H1 (cell line): ENCODE measurements around the gene RPL39L. TPM values are rescaled to one million over a fixed set of nuclear protein-coding genes. Genes with fewer than 3 reads are reported as not detected.

Experiments used
- CTCF ChIA-PET: fragments of 300-600 bp; sonication (Branson Sonifier 250); formaldehyde crosslinking; loops from one replicate; lab custom pipeline; 2021; ENCODE audit not compliant: partially characterized antibody; lab: Charles Lee
- POLR2A ChIA-PET: fragments of 300-600 bp; sonication (Branson Sonifier 250); formaldehyde crosslinking; loops from one replicate; lab custom pipeline; 2021; ENCODE audit warnings: inconsistent platforms; ENCODE audit not compliant: partially characterized antibody; lab: Charles Lee
- DNase-seq, 2 experiments: peaks; one replicate each; pipeline versions ENCODE4 v3.0.0 to v3.0.0-alpha.2; 2010 to 2022; ENCODE audit warnings: low spot score in 2 of 2, low read depth in 1 of 2, mixed read lengths in 1 of 2
- FAIRE-seq: peaks from 2 replicates; lab custom pipeline; 2011; peaks lifted over from hg19 to GRCh38; lab: Jason Lieb, UNC
- H2AFZ ChIP-seq: 2 replicates; pipeline ENCODE4 v1.8.1; 2012; ENCODE audit warnings: low read length, inconsistent platforms
- H2AK5ac ChIP-seq: 2 replicates; pipeline ENCODE4 v1.6.1; 2013; ENCODE audit warnings: low read depth, low read length
- H2BK120ac ChIP-seq: replicated peaks from 2 replicates; pipeline ENCODE3; 2013; ENCODE audit warnings: low read depth, low read length, inconsistent platforms
- H2BK12ac ChIP-seq: 2 replicates; pipeline ENCODE4 v1.6.1; 2013; ENCODE audit warnings: low read depth, low read length
- H2BK15ac ChIP-seq: 2 replicates; pipeline ENCODE4 v1.6.1; 2013; ENCODE audit warnings: low read length
- H2BK20ac ChIP-seq: 2 replicates; pipeline ENCODE4 v1.6.1; 2013; ENCODE audit warnings: low read length
- H2BK5ac ChIP-seq: 2 replicates; pipeline ENCODE4 v1.6.1; 2013; ENCODE audit warnings: low read depth, low read length
- H3K14ac ChIP-seq: 2 replicates; pipeline ENCODE4 v1.6.1; 2013; ENCODE audit warnings: inconsistent platforms; ENCODE audit not compliant: insufficient read length
- H3K18ac ChIP-seq: 2 replicates; pipeline ENCODE4 v1.6.1; 2013; ENCODE audit warnings: low read length; ENCODE audit errors: extremely low read depth
- H3K23ac ChIP-seq: 2 replicates; pipeline ENCODE4 v1.6.1; 2013; ENCODE audit warnings: inconsistent platforms; ENCODE audit not compliant: insufficient read length
- H3K23me2 ChIP-seq: 2 replicates; pipeline ENCODE4 v1.6.1; 2013; ENCODE audit warnings: low read depth, low read length
- H3K27ac ChIP-seq: 2 replicates; pipeline ENCODE4 v1.6.1; 2011; ENCODE audit warnings: low read depth, low read length, inconsistent platforms
- H3K27me3 ChIP-seq, 4 experiments: replicated peaks in 1 of 4; 1 replicate in 1 of 4; 2 replicates in 3 of 4; pipeline versions ENCODE4 v1.6.1 to v1.8.1; 2011 to 2013; ENCODE audit warnings: low read length in 3 of 4, mild to moderate bottlenecking in 3 of 4, inconsistent platforms in 2 of 4, mixed read lengths in 2 of 4, moderate library complexity in 1 of 4; ENCODE audit not compliant: control insufficient read depth in 3 of 4, insufficient read depth in 3 of 4; ENCODE audit errors: extremely low read depth in 1 of 4
- H3K36me3 ChIP-seq, 4 experiments: 2 replicates each; pipeline versions ENCODE4 v1.6.1 to v1.8.1; 2011 to 2013; ENCODE audit warnings: mild to moderate bottlenecking in 4 of 4, low read length in 3 of 4, moderate library complexity in 2 of 4, control low read depth in 1 of 4, inconsistent platforms in 1 of 4; ENCODE audit not compliant: insufficient read depth in 4 of 4, control insufficient read depth in 2 of 4
- H3K4ac ChIP-seq: replicated peaks from 2 replicates; pipeline ENCODE3; 2013; ENCODE audit warnings: low read length, low read depth, mixed read lengths, inconsistent platforms; ENCODE audit not compliant: insufficient read length
- H3K4me1 ChIP-seq, 4 experiments: replicated peaks in 1 of 4; 1 replicate in 1 of 4; 2 replicates in 3 of 4; pipeline versions ENCODE4 v1.6.1 to v1.8.1; 2011 to 2013; ENCODE audit warnings: low read length in 3 of 4, inconsistent platforms in 2 of 4, mixed read lengths in 1 of 4; ENCODE audit not compliant: insufficient read depth in 4 of 4, control insufficient read depth in 3 of 4
- H3K4me2 ChIP-seq, 2 experiments: 2 replicates each; pipeline versions ENCODE4 v1.6.1 to v1.8.1; 2011 to 2013; ENCODE audit warnings: low read depth in 2 of 2, low read length in 2 of 2, control low read depth in 1 of 2, inconsistent platforms in 1 of 2, mild to moderate bottlenecking in 1 of 2; ENCODE audit not compliant: insufficient read depth in 1 of 2
- H3K4me3 ChIP-seq, 4 experiments: fragments of 200-600, 300-600 bp in 1 of 4; sonication (generic), shearing (Covaris generic), sonication (Bioruptor Twin) in 1 of 4; 2 replicates each; pipeline versions ENCODE4 v1.5.1 to v1.8.1; 2011 to 2016; ENCODE audit warnings: low read length in 4 of 4, low read depth in 3 of 4, control low read depth in 2 of 4, inconsistent platforms in 2 of 4, mild to moderate bottlenecking in 2 of 4, mixed read lengths in 1 of 4, moderate library complexity in 1 of 4; ENCODE audit not compliant: insufficient read depth in 2 of 4; ENCODE audit errors: extremely low read depth in 1 of 4
- H3K56ac ChIP-seq: replicated peaks from 2 replicates; pipeline ENCODE3; 2013; ENCODE audit warnings: low read depth, mild to moderate bottlenecking, mixed read lengths, low read length, inconsistent platforms; ENCODE audit not compliant: insufficient read length
- H3K79me1 ChIP-seq: 2 replicates; pipeline ENCODE4 v1.6.1; 2013; ENCODE audit warnings: low read depth, low read length, control low read depth
- H3K79me2 ChIP-seq, 2 experiments: 2 replicates each; pipeline versions ENCODE4 v1.6.1 to v1.8.1; 2012 to 2013; ENCODE audit warnings: low read length in 2 of 2, mild to moderate bottlenecking in 2 of 2, inconsistent platforms in 1 of 2; ENCODE audit not compliant: insufficient read depth in 2 of 2, control insufficient read depth in 1 of 2
- H3K9ac ChIP-seq, 4 experiments: replicated peaks in 1 of 4; 1 replicate in 1 of 4; 2 replicates in 3 of 4; pipeline versions ENCODE4 v1.6.1 to v1.8.1; 2011 to 2013; ENCODE audit warnings: low read depth in 3 of 4, low read length in 3 of 4, control low read depth in 2 of 4, mild to moderate bottlenecking in 2 of 4, moderate library complexity in 2 of 4, inconsistent platforms in 1 of 4; ENCODE audit errors: extremely low read depth in 1 of 4
- H3K9me3 ChIP-seq, 2 experiments: 2 replicates each; pipeline versions ENCODE4 v1.6.1 to v1.8.1; 2012 to 2013; ENCODE audit warnings: mild to moderate bottlenecking in 2 of 2, moderate library complexity in 2 of 2, control low read depth in 1 of 2, inconsistent platforms in 1 of 2, low read depth in 1 of 2, low read length in 1 of 2, mixed read lengths in 1 of 2; ENCODE audit not compliant: insufficient read depth in 2 of 2
- H4K20me1 ChIP-seq, 2 experiments: replicated peaks in 1 of 2; 2 replicates each; pipeline versions ENCODE3 to v1.8.1; 2011 to 2013; ENCODE audit warnings: inconsistent platforms in 2 of 2, low read length in 2 of 2, mild to moderate bottlenecking in 1 of 2; ENCODE audit not compliant: insufficient read depth in 2 of 2, control insufficient read depth in 1 of 2
- H4K5ac ChIP-seq: 2 replicates; pipeline ENCODE4 v1.6.1; 2013; ENCODE audit warnings: low read length, low read depth, mixed read lengths, inconsistent platforms; ENCODE audit not compliant: insufficient read length
- H4K8ac ChIP-seq: 2 replicates; pipeline ENCODE4 v1.8.0; 2013; ENCODE audit warnings: mild to moderate bottlenecking, moderate library complexity, low read length, inconsistent platforms; ENCODE audit not compliant: insufficient read depth; ENCODE audit errors: extremely low read depth
- H4K91ac ChIP-seq: replicated peaks from 2 replicates; pipeline ENCODE3; 2013; ENCODE audit warnings: low read length, mixed read lengths, inconsistent platforms; ENCODE audit not compliant: insufficient read length
- ATF3 ChIP-seq: IDR thresholded peaks from 2 replicates; pipeline ENCODE4 v1.6.1; 2011; ENCODE audit warnings: low read depth, mild to moderate bottlenecking, low read length; ENCODE audit not compliant: insufficient read depth
- FOSL1 ChIP-seq: IDR thresholded peaks from 2 replicates; pipeline ENCODE4 v1.6.1; 2011; ENCODE audit warnings: mild to moderate bottlenecking, low read depth, low read length, moderate library complexity; ENCODE audit not compliant: insufficient read depth
- HDAC2 ChIP-seq, 2 experiments: fragments of 300-600 bp in 1 of 2; sonication (generic) in 1 of 2; IDR thresholded peaks; 2 replicates each; pipeline ENCODE4 v1.6.1; 2011 to 2012; ENCODE audit warnings: low read depth in 2 of 2, low read length in 2 of 2, mild to moderate bottlenecking in 2 of 2, moderate library complexity in 2 of 2, borderline replicate concordance in 1 of 2, inconsistent platforms in 1 of 2
- MAX ChIP-seq: IDR thresholded peaks from 2 replicates; pipeline ENCODE4 v1.6.1; 2012; ENCODE audit warnings: inconsistent platforms
- NANOG ChIP-seq: IDR thresholded peaks from 2 replicates; pipeline ENCODE4 v1.6.1; 2011; ENCODE audit warnings: low read length, low read depth, mild to moderate bottlenecking, inconsistent platforms; ENCODE audit not compliant: insufficient read depth, poor library complexity, severe bottlenecking
- NRF1 ChIP-seq: IDR thresholded peaks from 2 replicates; pipeline ENCODE4 v1.6.1; 2011; ENCODE audit warnings: mild to moderate bottlenecking, low read depth, low read length, improper control_type of control experiment
- PHF8 ChIP-seq: fragments of 200-600 bp; sonication (generic); conservative IDR thresholded peaks from 2 replicates; pipeline ENCODE4 v1.7.1; 2012; ENCODE audit warnings: low read depth, mild to moderate bottlenecking, inconsistent platforms, low read length, moderate library complexity
- POU5F1 ChIP-seq: IDR thresholded peaks from 2 replicates; pipeline ENCODE4 v1.6.1; 2011; ENCODE audit warnings: low read depth, mild to moderate bottlenecking, low read length, moderate library complexity
- RBBP5 ChIP-seq: IDR thresholded peaks from 2 replicates; pipeline ENCODE4 v1.7.1; 2012; ENCODE audit warnings: low read depth, mild to moderate bottlenecking, inconsistent platforms, low read length, moderate library complexity, borderline replicate concordance
- RNF2 ChIP-seq: fragments of 200-900, 300-1000 bp; sonication (generic); IDR thresholded peaks from 2 replicates; pipeline ENCODE4 v1.7.1; 2016; ENCODE audit warnings: borderline replicate concordance, low read depth, mild to moderate bottlenecking, antibody characterized with exemption, low read length; ENCODE audit not compliant: poor library complexity, severe bottlenecking; ENCODE audit errors: missing control alignments
- RXRA ChIP-seq: IDR thresholded peaks from 2 replicates; pipeline ENCODE4 v1.6.1; 2011; ENCODE audit warnings: low read depth, mild to moderate bottlenecking, low read length, moderate library complexity; ENCODE audit not compliant: insufficient read depth
- WGBS, 2 experiments: shearing (Covaris generic) in 1 of 2; methylation state at CpG; one replicate each; pipeline versions ENCODE4 v1.1.6 to v1.1.7; 2013 to 2015; ENCODE audit warnings: low lambda C conversion rate in 2 of 2, mixed read lengths in 2 of 2, inconsistent platforms in 1 of 2, low coverage in 1 of 2, missing lambda C conversion rate in 1 of 2; ENCODE audit not compliant: insufficient replicate concordance in 2 of 2, insufficient coverage in 1 of 2, insufficient read length in 1 of 2; ENCODE audit errors: extremely low coverage in 1 of 2, missing lambda C conversion rate in 1 of 2; 5-methylcytosine and 5-hydroxymethylcytosine counted together
- polyA plus RNA-seq, 7 experiments: library from polyadenylated mRNA; depleted of rRNA in 3 of 7; stranded (reverse) in 5 of 7; unstranded in 2 of 7; fragments of >200 nt in 5 of 7; fragments of 200-250 nt in 2 of 7; gene quantifications; 1 replicate in 5 of 7; 2 replicates in 1 of 7; 4 replicates in 1 of 7; pipeline versions ENCODE4 v1.2.1 to v1.2.3, GENCODE V29; 2011 to 2013; ENCODE audit warnings: missing spikeins in 2 of 7, mixed read lengths in 2 of 7
- total RNA-seq: library from RNA; stranded (reverse); fragmentation: NEBNext Ultra II Directional; extraction: Animal tissue kit (Norgen Biotek cat#: 25700); gene quantifications from 2 replicates; pipeline ENCODE4 v1.2.1, GENCODE V29; 2021

RPL39L gene
- total and polyA plus RNA-seq, 2 of the 8 experiments (the other 6 are each of a cell fraction or from before 2014, with no cell fraction given), result 51.8 to 67.7 TPM

- no peak overlapping the region for H2BK5ac ChIP-seq
- no peak overlapping the region for H3K14ac ChIP-seq
- H4K91ac ChIP-seq, result no peak overlapping the region
- H2AFZ ChIP-seq, result no peak overlapping the region
- no peak overlapping the region for H2AK5ac ChIP-seq
- H2BK120ac ChIP-seq, result no peak overlapping the region
- H3K4ac ChIP-seq, result no peak overlapping the region
- peak overlapping the region in 1 of 4 experiments; percentile 6; a peak in 1 of 8 replicates for H3K4me3 ChIP-seq
- no peak overlapping the region for H3K56ac ChIP-seq
- peaks cover 0 to 4% of the 10 kb centered on the region in 2 experiments for H4K20me1 ChIP-seq
- no peak overlapping the region for H3K18ac ChIP-seq
- peaks cover 0 to 22% (median 3%) of the 10 kb centered on the region in 4 experiments; a peak in 2 of 8 replicates for H3K36me3 ChIP-seq
- H4K8ac ChIP-seq, result no peak overlapping the region
- peaks cover 0 to 2% of the 10 kb centered on the region in 2 experiments; a peak in 1 of 4 replicates for H3K79me2 ChIP-seq
- CTCF ChIA-PET, result interaction anchor here (0.6 to 4.1 kb wide), 68 partner anchors 8 to 1588 kb away, joined by 3 to 56 read pairs (median 4); partner anchors contain the start of genes RPL39L and RTP1
- peak overlapping the region; percentile 23 for H4K5ac ChIP-seq
- H2BK15ac ChIP-seq, result no peak overlapping the region
- H3K79me1 ChIP-seq, result no peaks in the 10 kb centered on the region; the same call in 1 of the 2 replicates
- H3K9ac ChIP-seq, result no peak overlapping the region
- FAIRE-seq (peak; percentile 100), DNase-seq (peak in 1 of 2 experiments; percentile 56)
- H2BK20ac ChIP-seq, result no peak overlapping the region
- H3K27ac ChIP-seq, result no peak overlapping the region
- H3K23me2 ChIP-seq, result no peaks in the 10 kb centered on the region
- no peaks in the 10 kb centered on the region for H3K9me3 ChIP-seq
- H3K27me3 ChIP-seq, result no peaks in the 10 kb centered on the region
- 0% methylated on average over 3 of the region's 3 CpGs; no CpG with 5 or more reads in 1 of the 2 experiments for WGBS, 2 experiments
- H3K4me1 ChIP-seq, result peaks cover 3 to 13% (median 7%) of the 10 kb centered on the region in 4 experiments; a peak in 6 of 7 replicates
- H3K4me2 ChIP-seq, result peak overlapping the region in 1 of 2 experiments; percentile 12; a peak in 1 of 4 replicates
- POLR2A ChIA-PET, result interaction anchor here (0.6 to 1.6 kb wide), 13 partner anchors 15 to 427 kb away, joined by 3 to 5 read pairs (median 3); partner anchors contain the start of gene RPL39L
- no peak overlapping the region for H2BK12ac ChIP-seq
- no peak overlapping the region for H3K23ac ChIP-seq
- TF ChIP-seq RNF2 (no peak), RBBP5 (no peak), HDAC2 (IDR thresholded peaks at IDR 0.05; ENCODE audit: borderline replicate concordance in 1 of 2, low read depth in 2 of 2, low read length in 2 of 2) (no peak), NRF1 (no peak), MAX (no peak), RXRA (no peak), FOSL1 (no peak), POU5F1 (no peak), PHF8 (no peak), NANOG (no peak), ATF3 (no peak)
These were observed 25.8 kb upstream of the RPL39L start for GRCh38 chr3:187165144-187165543.
